HEK293 (cell line): ENCODE measurements around the gene ZNF354C.

Experiments used
- TCF7L2 ChIP-seq: IDR thresholded peaks from 2 replicates; pipeline ENCODE4 v1.6.1; 2011; ENCODE audit warnings: low read depth, mild to moderate bottlenecking, inconsistent platforms, low read length, moderate library complexity, borderline replicate concordance
- WT1 ChIP-seq: fragments of 450-650 bp; formaldehyde crosslinking; IDR thresholded peaks from 2 replicates; pipeline ENCODE4 v1.5.1; 2016; ENCODE audit warnings: missing biosample characterization, missing genetic modification characterization
- YY1 ChIP-seq: fragments of 450-650 bp; formaldehyde crosslinking; IDR thresholded peaks from 2 replicates; pipeline ENCODE4 v1.5.1; 2018; ENCODE audit warnings: missing biosample characterization, missing genetic modification characterization
- ZNF140 ChIP-seq: fragments of 450-650 bp; formaldehyde crosslinking; IDR thresholded peaks from 2 replicates; pipeline ENCODE4 v1.5.1; 2016; ENCODE audit warnings: missing biosample characterization, missing genetic modification characterization
- TF ChIP-seq, protein P1 (sequence below): fragments of 450-650 bp; formaldehyde crosslinking; IDR thresholded peaks from 2 replicates; pipeline ENCODE4 v1.5.1; 2016; ENCODE audit warnings: missing biosample characterization, missing genetic modification characterization
- TF ChIP-seq, protein P2 (sequence below): fragments of 450-650 bp; formaldehyde crosslinking; IDR thresholded peaks from 2 replicates; pipeline ENCODE4 v1.5.1; 2016; ENCODE audit warnings: missing biosample characterization, missing genetic modification characterization, low read depth
- TF ChIP-seq, protein P3 (sequence below): fragments of 450-650 bp; formaldehyde crosslinking; IDR thresholded peaks from 2 replicates; pipeline ENCODE4 v1.5.1; 2017; ENCODE audit warnings: missing biosample characterization, missing genetic modification characterization

DNA sequence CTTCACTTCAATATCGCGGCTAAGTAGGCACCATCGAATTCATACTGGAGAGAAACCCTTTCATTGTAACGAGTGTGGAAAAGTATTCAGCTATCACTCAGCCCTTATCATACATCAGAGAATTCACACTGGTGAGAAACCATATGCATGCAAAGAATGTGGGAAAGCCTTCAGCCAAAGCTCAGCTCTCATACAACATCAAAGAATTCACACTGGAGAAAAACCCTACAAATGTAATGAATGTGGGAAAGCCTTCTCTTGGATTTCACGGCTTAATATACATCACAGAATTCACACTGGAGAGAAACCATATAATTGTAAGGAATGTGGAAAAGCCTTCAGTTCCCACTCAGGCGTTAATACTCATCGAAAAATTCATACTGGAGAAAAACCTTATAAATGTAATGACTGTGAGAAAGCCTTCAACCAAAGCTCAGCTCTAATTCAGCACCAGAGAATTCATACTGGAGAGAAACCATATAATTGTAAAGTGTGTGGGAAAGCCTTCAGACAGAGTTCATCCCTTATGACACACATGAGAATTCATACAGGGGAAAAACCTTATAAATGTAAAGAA, 27.1 kb upstream of the ZNF354C start:
- TF ChIP-seq, protein P1, sequence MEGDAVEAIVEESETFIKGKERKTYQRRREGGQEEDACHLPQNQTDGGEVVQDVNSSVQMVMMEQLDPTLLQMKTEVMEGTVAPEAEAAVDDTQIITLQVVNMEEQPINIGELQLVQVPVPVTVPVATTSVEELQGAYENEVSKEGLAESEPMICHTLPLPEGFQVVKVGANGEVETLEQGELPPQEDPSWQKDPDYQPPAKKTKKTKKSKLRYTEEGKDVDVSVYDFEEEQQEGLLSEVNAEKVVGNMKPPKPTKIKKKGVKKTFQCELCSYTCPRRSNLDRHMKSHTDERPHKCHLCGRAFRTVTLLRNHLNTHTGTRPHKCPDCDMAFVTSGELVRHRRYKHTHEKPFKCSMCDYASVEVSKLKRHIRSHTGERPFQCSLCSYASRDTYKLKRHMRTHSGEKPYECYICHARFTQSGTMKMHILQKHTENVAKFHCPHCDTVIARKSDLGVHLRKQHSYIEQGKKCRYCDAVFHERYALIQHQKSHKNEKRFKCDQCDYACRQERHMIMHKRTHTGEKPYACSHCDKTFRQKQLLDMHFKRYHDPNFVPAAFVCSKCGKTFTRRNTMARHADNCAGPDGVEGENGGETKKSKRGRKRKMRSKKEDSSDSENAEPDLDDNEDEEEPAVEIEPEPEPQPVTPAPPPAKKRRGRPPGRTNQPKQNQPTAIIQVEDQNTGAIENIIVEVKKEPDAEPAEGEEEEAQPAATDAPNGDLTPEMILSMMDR (tag by site-specific recombination) = no peak
- TF ChIP-seq TCF7L2 = no peak
- TF ChIP-seq ZNF140 (tag by site-specific recombination) = no peak
- TF ChIP-seq, protein P2, sequence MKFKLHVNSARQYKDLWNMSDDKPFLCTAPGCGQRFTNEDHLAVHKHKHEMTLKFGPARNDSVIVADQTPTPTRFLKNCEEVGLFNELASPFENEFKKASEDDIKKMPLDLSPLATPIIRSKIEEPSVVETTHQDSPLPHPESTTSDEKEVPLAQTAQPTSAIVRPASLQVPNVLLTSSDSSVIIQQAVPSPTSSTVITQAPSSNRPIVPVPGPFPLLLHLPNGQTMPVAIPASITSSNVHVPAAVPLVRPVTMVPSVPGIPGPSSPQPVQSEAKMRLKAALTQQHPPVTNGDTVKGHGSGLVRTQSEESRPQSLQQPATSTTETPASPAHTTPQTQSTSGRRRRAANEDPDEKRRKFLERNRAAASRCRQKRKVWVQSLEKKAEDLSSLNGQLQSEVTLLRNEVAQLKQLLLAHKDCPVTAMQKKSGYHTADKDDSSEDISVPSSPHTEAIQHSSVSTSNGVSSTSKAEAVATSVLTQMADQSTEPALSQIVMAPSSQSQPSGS (tag by site-specific recombination) = no peak
- TF ChIP-seq YY1 (tag by site-specific recombination) = no peak
- TF ChIP-seq, protein P3, sequence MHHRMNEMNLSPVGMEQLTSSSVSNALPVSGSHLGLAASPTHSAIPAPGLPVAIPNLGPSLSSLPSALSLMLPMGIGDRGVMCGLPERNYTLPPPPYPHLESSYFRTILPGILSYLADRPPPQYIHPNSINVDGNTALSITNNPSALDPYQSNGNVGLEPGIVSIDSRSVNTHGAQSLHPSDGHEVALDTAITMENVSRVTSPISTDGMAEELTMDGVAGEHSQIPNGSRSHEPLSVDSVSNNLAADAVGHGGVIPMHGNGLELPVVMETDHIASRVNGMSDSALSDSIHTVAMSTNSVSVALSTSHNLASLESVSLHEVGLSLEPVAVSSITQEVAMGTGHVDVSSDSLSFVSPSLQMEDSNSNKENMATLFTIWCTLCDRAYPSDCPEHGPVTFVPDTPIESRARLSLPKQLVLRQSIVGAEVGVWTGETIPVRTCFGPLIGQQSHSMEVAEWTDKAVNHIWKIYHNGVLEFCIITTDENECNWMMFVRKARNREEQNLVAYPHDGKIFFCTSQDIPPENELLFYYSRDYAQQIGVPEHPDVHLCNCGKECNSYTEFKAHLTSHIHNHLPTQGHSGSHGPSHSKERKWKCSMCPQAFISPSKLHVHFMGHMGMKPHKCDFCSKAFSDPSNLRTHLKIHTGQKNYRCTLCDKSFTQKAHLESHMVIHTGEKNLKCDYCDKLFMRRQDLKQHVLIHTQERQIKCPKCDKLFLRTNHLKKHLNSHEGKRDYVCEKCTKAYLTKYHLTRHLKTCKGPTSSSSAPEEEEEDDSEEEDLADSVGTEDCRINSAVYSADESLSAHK (tag by site-specific recombination) = no peak
- no peak for TF ChIP-seq WT1 (tag by site-specific recombination)
